Tibial nerve (tissue), 3 donors: ENCODE measurements around the gene GPR155.

Experiments
- POLR2A ChIP-seq, 2 donors: fragments of 450-650 bp; IDR thresholded peaks; one replicate each; pipeline ENCODE4 v1.6.1; 2017; ENCODE audit warnings: antibody characterized with exemption in 2 of 2, mild to moderate bottlenecking in 2 of 2, moderate library complexity in 2 of 2
- TF ChIP-seq, protein P1 (sequence below), 5 experiments: fragments of 200-600 bp in 3 of 5; fragments of 450-650 bp in 2 of 5; sonication (generic) in 3 of 5; IDR thresholded peaks; one replicate each; pipeline ENCODE4 v1.5.1; 2016 to 2019; ENCODE audit warnings: antibody characterized with exemption in 5 of 5, mild to moderate bottlenecking in 3 of 5, moderate library complexity in 2 of 5

DNA sequence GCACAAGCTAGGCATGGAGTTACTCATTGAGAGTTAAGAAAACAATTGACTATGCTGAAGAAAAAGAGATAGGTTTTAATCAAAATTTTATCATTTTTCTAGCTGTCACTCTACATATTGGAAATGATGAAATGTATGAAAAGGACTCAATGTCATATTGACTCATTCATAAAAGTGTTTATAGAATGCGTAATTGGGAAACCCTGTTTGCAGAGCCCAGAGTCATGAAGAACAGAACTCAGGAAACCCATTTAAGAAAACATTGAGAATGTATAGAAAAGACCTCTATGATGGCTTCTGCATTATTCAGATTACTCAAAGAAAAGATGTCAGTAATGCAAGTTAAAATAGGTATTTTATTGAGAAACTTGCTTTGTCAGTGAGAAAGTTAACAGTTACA lies 54.9 kb downstream of the GPR155 start:
- TF ChIP-seq, protein P1, sequence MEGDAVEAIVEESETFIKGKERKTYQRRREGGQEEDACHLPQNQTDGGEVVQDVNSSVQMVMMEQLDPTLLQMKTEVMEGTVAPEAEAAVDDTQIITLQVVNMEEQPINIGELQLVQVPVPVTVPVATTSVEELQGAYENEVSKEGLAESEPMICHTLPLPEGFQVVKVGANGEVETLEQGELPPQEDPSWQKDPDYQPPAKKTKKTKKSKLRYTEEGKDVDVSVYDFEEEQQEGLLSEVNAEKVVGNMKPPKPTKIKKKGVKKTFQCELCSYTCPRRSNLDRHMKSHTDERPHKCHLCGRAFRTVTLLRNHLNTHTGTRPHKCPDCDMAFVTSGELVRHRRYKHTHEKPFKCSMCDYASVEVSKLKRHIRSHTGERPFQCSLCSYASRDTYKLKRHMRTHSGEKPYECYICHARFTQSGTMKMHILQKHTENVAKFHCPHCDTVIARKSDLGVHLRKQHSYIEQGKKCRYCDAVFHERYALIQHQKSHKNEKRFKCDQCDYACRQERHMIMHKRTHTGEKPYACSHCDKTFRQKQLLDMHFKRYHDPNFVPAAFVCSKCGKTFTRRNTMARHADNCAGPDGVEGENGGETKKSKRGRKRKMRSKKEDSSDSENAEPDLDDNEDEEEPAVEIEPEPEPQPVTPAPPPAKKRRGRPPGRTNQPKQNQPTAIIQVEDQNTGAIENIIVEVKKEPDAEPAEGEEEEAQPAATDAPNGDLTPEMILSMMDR (IDR thresholded peaks at IDR 0.05), result no peak
- TF ChIP-seq POLR2A (IDR thresholded peaks at IDR 0.05), result no peak
